HG03520 (cell line): ENCODE results near the gene KIAA1671.
"Not testable (repeated sequence)": the region's sequence is repeated elsewhere in the genome, so short reads cannot be mapped to it uniquely, and the experiment has no call there.

ENCODE experiments used
- ATAC-seq: cut with Tn5 transposase; IDR thresholded peaks from one replicate; pipeline ENCODE4 v1.9.1; 2021; ENCODE audit warnings: mild to moderate bottlenecking, moderate library complexity; ENCODE audit not compliant: unreplicated experiment

KIAA1671 gene

GRCh38 chr22:25183949-25184619 is 231.6 kb downstream of the KIAA1671 start:
- ATAC-seq = no peak

GRCh38 chr22:25186140-25186539 is 233.6 kb downstream of the KIAA1671 start:
- no peak for ATAC-seq

- no peak for ATAC-seq
Observed at GRCh38 chr22:25187469-25187868, 235.0 kb downstream of the KIAA1671 start.

GRCh38 chr22:25192406-25192805 is 239.9 kb downstream of the KIAA1671 start:
- ATAC-seq = no peak

- ATAC-seq = no peak
Observed at GRCh38 chr22:25193130-25193529, 240.6 kb downstream of the KIAA1671 start.

GRCh38 chr22:25193548-25193947 is 241.0 kb downstream of the KIAA1671 start:
- no peak for ATAC-seq

GRCh38 chr22:25196326-25196725 is 243.8 kb downstream of the KIAA1671 start:
- no peak for ATAC-seq

- ATAC-seq = no peak
Observed at GRCh38 chr22:25197340-25197739, 244.8 kb downstream of the KIAA1671 start.

- no peak for ATAC-seq
Observed at GRCh38 chr22:25199731-25200520, 247.4 kb downstream of the KIAA1671 start, which contains the start of gene CRYBB3. Gene CRYBB3 (plus strand): TSS chr22:25199858. CDS start chr22:25201397, 1,539 bp downstream.

GRCh38 chr22:25200967-25201366 is 248.5 kb downstream of the KIAA1671 start:
- ATAC-seq = no peak

- ATAC-seq = no peak
Observed at GRCh38 chr22:25201557-25202273, 249.2 kb downstream of the KIAA1671 start.

GRCh38 chr22:25202290-25202921 is 249.9 kb downstream of the KIAA1671 start:
- ATAC-seq = no peak

- ATAC-seq = no peak
Observed at GRCh38 chr22:25203082-25203481, 250.6 kb downstream of the KIAA1671 start.

- not testable (repeated sequence) for ATAC-seq
Observed at GRCh38 chr22:25204547-25204946, 252.0 kb downstream of the KIAA1671 start.

- no peak for ATAC-seq
Observed at GRCh38 chr22:25205847-25206246, 253.3 kb downstream of the KIAA1671 start.

GRCh38 chr22:25206998-25207397 is 254.5 kb downstream of the KIAA1671 start:
- no peak for ATAC-seq

- ATAC-seq = no peak
Observed at GRCh38 chr22:25207553-25208157, 255.1 kb downstream of the KIAA1671 start.

- ATAC-seq = no peak
Observed at GRCh38 chr22:25208328-25208727, 255.8 kb downstream of the KIAA1671 start.

- no peak for ATAC-seq
Observed at GRCh38 chr22:25208743-25209505, 256.4 kb downstream of the KIAA1671 start.

GRCh38 chr22:25210793-25211192 is 258.3 kb downstream of the KIAA1671 start:
- no peak for ATAC-seq
